GM19395 (cell line): ENCODE results near the gene CCDC88B.
"Not testable (repeated sequence)": the region's sequence is repeated elsewhere in the genome, so short reads cannot be mapped to it uniquely, and the experiment has no call there.

ENCODE experiments used
- ATAC-seq: cut with Tn5 transposase; IDR thresholded peaks from one replicate; pipeline ENCODE4 v1.9.1; 2021; ENCODE audit warnings: mild to moderate bottlenecking, moderate library complexity; ENCODE audit not compliant: unreplicated experiment

Gene CCDC88B

DNA sequence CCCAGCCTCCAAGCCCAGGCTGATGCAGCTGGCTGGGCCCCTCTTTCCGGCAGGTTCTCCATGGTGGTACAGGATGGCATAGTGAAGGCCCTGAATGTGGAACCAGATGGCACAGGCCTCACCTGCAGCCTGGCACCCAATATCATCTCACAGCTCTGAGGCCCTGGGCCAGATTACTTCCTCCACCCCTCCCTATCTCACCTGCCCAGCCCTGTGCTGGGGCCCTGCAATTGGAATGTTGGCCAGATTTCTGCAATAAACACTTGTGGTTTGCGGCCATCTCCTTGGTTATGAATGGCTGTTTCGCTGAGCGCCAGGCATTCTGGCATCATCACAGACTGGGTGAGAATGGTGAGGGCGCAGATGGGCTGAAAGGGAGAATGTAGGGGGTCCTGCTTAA, 18.5 kb upstream of the CCDC88B start:
- ATAC-seq = no peak

DNA sequence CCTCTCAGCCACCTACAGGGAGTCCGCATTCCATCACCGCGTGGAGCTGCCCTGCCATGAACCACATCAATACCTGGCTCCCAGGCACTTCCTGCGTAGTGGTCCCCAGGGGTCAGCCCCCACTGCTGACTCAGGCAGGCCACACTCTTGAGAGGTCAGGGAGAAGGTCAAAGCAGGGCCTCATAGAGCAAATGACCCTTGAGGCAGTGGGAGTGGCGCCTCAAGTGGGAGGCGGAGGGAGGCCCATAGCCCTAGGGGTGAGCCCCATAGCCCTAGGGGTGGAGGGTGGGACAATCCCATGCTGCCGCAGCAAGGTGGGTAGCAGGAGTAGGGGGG, 17.1 kb upstream of the CCDC88B start:
- ATAC-seq = no peak

DNA sequence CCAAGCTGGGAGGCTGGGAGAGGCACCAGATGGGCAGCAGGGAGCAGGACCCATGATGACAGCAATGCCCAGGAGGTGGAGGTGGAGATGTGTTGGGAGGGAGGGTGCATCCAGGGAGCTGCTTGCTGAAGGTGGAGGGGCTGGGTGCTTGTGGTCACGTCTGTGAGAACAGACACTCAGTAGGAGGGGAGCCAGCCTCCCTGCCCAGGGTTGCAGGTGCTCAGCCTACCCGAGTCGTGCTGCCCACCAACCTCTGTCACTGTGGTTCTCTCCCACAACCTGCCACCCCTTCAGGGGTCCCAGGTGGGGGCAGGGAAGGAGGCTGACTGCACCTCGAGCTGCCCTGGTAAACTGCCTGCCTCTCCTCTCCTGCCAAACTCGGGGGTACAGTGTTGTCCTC, 16.6 kb upstream of the CCDC88B start:
- no peak for ATAC-seq

DNA sequence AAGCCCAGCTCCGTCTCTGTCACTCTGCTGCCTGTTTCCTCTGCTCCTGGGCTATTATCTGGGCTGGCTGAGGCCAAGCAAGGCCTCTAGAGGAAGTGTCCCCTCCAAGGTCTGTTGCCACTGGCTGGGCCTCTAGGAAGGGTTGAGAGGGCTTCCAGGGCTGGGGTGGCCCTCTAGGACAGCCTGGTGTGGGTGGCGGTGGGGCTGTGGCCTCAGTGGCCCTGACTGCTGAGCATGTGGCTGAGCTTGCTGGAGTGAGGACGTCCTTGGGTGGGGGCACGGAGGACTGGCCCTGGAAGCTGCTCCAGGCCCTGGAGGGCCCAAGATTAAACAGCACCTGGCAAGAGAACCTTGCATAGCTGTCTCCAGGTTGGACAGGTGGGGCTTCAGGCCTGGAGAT, 16.0 kb upstream of the CCDC88B start:
- ATAC-seq = not testable (repeated sequence)

DNA sequence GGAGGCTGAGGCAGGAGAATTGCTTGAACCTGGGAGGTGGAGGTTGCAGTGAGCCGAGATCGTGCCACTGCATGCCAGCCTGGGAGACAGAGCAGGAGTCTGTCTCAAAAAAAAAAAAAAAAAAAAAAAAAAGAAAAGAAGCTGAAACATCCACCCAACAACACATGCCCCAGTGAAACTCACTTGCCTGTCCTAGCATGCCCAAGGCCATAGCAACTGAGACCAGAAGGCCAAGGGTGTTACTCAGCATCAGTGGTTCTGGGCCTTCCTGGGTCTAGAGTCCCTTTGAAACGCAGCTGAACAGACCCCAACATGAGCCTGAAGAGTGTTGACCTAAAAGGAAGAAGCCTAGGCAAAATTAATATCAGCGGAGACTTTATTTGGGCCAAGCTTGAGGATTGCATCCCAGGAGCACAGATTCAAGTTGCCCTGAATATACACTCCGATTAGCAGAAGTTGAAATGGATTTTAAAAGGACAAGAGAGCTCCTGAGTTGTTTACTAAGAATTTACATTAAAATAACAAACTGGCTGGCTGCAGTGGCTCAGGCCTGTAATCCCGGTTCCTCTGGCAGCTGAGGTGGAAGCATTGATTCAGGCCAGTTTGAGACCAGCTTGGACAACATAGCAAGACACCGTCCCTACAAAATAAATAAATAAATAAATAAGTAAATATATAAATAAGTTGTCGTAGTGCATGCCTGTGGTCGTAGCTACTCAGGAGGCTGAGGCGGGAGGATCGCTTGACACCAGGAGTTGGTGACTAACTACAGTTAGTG, 15.1 kb upstream of the CCDC88B start:
- ATAC-seq = no peak

DNA sequence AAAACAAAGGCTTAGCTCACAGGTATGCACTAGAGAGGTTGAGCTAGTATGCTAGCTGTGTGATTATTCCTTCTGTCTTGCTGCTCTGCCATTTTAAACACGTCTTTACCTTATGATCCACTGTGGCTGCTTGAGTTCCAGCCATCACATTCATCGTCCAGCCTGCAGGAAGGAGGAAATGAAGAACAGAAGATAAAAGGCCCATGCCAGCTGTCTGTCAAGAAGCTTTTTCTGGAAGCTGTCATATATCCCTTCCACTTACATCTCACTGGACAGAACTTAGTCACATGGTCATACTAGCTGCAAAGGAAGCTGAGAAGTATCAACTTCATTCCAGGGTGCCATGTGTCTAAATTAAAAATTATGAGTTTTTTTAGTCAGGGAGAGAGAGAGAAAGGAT, 12.6 kb upstream of the CCDC88B start:
- no peak for ATAC-seq

DNA sequence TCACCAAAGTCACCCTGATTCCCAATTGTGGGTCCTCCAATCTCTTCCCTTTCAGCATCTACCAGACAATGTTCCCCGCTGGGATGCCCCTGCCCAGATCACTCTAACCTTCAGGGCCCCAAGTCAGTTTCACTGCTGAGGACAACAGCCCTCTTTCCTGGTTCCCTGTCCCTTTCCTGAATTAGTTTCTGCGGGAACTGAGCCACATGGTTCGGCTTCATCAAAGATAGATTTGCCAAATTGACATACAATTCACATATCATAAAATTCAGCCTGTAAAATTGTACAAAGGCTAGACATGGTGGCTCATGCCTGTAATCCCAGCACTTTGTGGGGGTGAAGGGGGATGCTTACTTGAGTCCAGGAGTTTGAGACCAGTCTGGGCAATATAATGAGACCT, 12.0 kb upstream of the CCDC88B start:
- ATAC-seq = no peak

DNA sequence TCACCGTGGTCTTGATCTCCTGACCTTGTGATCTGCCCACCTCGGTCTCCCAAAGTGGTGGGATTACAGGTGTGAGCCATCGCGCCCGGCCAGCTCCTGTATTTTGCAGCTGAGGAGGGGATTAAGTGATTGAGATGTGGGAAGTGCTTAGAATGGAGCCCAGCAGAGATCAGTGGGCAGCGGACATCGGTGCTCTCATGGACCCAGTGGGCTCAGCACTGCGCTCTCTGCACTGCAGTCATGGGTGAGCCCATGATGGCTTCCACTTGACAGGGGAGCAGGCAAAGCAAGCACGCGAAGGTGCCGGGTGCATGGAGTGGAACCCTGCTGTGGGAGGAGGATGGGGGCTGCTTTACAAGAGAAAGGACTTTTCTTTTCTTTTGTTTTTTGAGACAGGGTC, 9.1 kb upstream of the CCDC88B start:
- no peak for ATAC-seq

DNA sequence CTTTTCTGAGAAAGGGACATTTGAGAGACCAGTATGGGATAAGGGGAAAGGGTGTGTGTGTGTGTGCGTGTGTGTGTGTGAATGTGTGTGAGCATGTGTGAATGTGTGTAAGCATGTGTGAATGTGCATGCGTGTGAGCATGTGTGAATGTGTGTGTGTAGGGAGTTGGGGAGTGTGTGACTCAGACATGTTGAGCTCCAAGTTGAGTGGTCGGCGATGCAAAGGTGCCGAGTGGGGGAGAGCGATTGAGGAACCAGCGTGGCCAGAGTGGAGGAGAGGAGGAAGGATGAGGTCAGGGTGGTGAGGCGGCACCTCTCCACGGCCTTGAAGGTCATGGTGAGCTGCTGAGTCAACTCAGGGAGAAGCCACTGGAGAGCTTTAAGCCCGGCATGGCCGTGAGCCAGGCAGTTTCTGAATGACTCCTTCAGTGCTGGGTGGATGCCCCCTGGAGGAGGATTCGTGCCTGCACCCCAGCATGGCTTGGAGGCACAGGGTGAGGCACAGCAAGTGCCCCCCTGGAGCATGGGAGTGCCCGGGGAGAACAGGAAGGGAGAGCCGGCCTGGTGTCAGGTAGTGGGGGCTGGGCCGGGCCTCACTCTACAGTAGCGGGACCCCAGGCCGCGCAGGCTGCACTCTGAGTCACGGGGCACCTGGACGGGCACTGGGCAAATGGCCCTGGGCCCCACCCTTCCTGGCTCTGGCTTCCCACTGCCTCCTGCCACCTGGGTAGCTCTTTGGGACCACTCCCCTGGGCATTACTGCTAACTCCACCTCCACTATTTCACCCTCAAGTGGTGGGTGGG, 8.2 kb upstream of the CCDC88B start:
- peak; percentile 51 for ATAC-seq

DNA sequence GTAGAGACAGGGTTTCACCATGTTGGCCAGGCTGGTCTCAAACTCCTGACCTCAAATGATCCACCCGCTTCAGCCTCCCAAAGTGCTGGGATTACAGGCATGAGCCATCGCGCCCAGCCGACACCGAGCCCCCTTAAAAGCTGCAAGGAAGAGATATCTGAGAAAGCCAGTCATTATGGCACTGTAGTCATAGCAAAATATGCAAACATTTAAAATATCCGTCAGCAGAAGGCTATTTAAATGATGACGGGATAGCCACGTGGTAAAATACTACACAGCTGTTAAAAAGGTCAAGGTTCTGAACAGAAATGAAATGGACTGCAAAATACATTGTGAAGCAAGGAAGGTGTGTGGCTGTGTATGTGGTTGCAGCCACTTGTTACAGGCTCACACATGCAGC, 6.4 kb upstream of the CCDC88B start:
- no peak for ATAC-seq

DNA sequence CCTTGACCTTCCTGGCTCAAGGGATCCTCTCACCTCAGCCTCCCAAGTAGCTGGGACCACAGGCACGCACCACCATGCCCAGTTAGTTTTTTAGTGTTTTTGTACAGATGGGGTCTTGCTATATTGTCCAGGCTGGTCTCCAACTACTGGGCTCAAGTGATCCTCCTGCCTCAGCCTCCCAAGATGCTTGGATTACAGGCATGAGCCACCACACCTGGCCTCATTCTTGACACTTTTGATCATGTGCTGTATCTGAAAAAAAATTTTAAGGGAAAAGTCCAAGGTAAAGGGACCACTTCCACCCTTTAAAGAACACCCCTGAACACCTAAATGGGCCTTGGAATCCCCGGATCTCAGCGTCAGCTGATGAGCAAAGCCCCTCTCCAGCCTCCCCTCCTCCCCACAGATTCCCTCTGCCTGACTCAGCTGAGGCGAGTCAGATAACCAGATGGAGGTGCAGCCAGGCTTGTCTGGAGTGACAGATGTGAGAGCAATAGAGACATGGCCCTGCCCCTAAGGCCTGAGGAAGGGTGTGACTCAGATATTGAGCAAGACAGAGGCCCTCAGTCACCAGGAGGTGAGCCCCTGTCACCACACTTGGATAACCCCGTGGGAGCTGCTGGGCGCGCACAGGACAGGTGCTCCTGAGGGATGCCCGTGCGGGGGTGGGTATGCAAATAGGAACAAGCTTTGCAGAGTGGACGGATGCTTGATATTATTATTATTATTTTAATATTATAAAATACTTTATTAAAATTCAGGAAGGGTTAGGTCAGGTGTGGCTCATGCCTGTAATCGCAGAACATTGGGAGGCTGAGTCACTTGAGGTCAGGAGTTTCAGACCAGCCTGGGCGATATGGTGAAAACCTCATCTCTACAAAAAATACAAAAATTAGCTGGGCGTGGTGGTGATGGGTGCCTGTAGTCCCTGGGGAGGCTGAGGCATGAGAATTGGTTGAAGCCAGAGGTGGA, 5.0 kb upstream of the CCDC88B start:
- peak; percentile 77 for ATAC-seq

DNA sequence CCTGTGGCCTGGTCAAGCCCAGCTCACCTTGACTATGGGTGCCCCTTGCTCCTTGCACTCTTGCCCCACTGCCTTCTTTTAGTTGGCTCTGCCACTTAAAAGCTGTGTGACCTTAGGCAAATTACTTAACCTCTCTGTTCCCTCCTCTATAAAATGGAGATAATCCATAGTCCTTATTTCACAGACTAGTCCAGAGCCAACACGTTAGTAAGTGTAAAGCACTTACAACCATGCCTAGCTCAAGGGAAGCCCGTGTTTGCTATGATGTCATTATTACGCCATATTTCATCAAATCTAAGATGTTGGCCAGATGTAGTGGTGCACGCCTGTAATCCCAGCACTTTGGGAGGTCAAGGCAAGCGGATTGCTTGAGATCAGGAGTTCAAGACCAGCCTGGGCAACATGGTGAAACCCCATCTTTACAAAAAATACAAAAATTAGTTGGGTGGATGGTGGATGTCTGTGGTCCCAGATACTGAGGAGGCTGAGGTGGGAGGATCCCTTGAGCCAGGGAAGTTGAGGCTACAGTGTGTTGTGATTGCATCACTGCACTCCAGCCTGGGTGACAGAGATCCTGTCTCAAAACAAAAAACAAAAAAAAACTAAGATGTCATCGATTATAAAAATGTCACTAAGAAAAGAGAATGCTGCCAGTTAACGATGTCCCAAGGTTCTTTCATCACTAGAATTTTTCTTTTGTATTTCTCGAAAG, 2.3 kb upstream of the CCDC88B start:
- no peak for ATAC-seq

DNA sequence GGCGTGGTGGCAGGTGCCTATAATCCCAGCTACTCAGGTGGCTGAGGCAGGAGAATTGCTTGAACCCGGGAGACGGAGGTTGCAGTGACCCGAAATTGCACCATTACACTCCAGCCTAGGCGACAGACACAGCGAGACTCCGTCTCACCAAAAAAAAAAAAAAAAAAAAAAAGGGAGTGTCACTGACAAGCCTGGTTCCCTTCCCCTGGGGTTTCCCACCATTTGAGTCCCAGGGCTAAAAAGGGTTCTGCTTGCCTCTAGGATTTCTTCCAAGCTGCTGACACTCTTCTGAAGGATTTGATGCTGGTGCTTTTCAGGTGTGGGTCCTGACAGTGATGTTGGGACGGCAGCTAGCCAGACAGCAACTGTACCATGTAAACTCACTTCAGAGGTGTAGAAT, 1.3 kb upstream of the CCDC88B start:
- ATAC-seq = no peak

DNA sequence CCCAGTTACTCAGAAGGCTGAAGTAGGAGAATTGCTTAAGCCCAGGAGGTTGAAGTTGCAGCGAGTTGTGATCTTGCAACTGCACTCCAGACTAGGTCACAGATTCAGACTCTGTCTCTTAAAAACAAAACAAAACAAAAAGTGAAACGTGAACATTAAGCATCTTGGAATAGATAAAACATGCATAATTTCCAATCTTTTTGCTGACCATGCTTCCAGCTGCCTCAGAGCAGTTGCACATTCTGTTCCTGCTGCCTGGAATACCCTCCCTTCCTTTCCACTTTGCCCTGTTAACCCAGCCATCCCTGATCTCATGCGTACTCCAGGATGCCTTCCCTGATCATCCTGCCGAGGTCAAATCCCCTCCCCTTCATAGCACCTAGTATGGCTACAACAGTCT, 718 bp upstream of the CCDC88B start:
- no peak for ATAC-seq

DNA sequence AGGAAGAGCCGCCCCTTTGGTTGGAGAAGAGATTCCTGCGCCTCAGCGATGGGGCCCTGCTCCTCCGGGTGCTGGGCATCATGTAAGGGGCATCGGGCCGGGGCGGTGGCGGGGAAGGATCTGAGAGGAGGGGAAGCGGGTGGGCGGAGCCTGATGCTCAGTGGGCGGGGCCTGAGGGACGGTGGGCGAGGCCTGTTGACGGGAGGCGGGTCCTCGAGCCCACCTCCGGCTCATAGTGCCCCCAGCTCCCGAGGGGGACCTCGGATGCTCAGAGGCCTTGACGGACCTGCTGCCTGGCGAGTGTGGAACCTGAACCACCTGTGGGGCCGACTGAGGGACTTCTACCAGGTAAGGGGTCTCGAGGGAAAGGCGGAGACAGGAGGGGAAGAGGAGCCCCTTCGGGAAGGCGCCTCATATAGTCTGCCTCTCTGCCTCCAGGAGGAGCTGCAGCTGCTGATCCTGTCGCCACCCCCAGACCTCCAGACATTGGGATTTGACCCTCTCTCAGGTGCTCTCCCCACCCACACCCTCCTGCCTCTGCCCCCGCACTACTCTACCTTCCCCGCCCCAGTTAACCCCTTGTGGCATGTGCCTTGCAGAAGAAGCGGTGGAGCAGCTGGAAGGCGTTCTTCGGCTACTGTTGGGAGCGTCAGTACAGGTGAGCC, 799 bp downstream of the CCDC88B start:
- ATAC-seq = no peak

DNA sequence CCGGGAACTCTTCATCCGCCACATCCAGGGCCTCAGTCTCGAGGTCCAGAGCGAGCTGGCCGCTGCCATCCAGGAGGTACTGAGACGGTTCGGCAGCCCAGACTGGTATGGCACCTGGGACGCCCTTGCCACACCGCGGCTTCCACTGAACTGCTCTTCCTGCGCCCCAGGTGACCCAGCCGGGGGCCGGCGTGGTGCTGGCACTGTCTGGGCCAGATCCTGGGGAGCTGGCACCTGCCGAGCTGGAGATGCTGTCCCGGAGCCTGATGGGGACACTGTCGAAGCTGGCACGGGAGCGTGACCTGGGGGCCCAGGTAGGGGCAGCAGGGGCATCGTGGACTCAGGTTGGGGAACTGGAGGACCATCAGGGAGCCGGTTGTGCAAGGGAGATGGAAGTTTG, 1.4 kb downstream of the CCDC88B start:
- no peak for ATAC-seq

DNA sequence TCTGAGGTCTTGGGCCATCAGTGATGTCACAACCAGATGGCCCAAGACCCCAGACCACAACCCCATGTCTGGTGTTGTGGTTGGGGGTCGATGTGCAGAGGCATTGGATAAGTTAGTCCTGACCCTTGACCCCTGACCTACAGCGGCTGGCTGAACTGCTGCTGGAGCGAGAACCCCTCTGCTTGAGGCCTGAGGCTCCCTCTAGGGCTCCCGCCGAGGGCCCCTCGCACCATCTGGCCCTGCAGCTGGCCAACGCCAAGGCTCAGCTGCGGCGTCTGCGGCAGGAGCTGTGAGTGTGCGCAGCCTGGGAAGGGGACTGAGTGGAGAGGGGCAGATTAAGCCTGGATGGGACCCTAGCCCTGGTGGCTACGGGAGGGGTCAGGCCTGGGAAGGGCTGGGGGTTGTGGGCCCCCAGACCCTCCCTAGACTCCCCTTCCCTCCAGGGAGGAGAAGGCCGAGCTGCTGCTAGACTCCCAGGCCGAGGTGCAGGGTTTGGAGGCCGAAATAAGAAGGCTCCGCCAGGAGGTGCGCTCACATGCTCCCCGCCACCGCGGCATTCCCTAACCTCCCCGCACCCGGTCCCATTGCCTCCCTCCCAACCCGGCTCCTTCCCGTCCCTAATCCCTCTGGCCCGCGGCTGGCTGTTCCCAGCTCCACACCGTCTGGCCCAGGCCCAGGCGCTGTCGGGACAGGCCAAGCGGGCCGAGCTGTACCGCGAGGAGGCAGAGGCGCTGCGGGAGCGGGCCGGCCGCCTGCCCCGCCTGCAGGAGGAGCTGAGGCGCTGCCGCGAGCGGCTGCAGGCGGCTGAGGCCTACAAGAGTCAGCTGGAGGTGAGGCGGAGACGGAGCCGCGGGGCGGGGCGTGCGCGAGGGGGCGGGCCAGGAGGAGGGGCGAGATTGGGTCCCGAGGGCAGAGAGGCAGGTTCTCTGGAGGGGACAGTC, 2.1 kb downstream of the CCDC88B start:
- no peak for ATAC-seq

DNA sequence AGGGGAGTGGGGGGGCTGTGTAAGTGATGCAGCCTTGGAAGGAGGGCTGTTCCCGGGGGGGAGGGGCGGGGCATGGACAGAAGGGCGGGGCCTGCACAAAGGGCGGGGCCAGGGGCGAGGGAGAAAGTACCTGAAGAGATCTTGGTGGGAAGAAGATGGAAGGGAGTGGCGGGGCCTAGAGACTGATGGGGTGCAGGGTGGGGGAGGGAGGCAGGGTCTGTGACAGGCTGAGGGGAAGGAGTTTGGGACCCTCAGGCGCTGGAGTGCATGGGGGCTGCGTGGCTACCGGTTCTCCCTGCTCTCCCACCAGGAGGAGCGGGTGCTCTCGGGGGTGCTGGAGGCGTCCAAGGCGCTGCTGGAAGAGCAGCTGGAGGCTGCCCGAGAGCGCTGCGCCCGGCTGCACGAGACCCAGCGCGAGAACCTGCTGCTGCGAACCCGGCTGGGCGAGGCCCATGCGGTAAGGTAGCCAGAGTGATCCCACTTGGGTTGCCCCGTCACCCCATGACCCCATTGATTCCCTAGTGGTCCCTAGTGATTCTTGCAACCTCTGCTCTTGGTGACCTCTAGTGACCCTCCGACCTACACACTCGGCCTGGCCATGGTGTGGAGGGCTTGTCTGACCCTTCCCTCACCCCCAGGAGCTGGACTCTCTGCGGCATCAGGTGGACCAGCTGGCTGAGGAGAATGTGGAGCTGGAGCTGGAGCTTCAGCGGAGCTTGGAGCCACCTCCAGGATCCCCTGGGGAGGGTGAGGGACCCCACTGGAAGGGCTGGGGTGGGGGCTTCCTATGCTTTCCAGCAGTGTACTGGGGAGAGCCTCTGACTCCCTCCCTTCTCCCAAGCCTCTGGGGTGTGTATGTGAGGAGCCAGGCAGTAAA, 3.1 kb downstream of the CCDC88B start:
- no peak for ATAC-seq
